22Rv1 (cell line): Measurements from ENCODE around the gene TNFSF4.
"Not testable (repeated sequence)": the region's sequence is repeated elsewhere in the genome, so short reads cannot be mapped to it uniquely, and the experiment has no call there.

Source experiments
- H3K27ac ChIP-seq: fragments of 450-650 bp; 2 replicates; pipeline ENCODE4 v1.5.1; 2017
- ZFX ChIP-seq: fragments of 450-650 bp; IDR thresholded peaks from 2 replicates; pipeline ENCODE4 v1.6.1; 2017; ENCODE audit warnings: antibody characterized with exemption, borderline replicate concordance
- TF ChIP-seq, protein P1 (sequence below): fragments of 450-650 bp; IDR thresholded peaks from 2 replicates; pipeline ENCODE4 v1.5.1; 2017; ENCODE audit warnings: mild to moderate bottlenecking

The TNFSF4 gene

DNA sequence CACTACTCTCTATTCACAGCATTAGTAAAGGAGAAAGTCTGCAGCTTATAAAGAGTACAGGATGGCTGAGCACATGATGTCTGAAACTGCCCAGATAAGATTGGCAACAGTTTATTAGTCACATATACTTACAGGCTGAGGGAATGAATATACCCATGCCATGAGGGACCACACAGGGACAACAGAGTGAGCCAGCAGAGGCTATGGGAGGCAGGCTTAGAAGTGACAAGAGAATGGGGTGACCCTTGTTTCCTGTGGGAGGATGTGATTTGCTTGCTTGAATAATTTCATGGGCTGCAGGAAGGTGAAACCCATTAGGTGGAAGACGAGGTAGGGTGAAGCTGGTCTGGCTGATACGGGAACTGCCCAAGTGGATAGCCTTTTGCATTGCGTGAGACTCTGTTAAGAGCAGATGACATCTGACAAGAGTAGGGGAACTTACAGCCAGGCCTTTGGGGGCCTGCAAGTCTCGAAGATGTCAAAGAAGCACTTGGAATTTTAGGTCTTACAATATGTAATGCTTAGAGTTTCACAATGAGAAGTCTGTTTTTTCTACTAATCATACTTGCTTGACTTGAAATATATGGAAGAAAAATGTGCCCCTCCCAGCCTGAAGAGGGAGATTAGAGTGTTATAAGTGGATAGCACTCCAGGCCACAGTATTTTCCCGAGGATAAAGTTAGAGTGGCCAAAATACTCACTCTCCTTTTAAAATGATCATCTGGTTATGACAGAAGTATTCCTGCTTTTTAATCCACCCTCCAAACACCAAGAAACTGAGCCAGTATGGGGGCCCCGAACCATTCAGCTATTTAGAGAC lies 34.6 kb upstream of the TNFSF4 start:
- TF ChIP-seq ZFX: no peak
- TF ChIP-seq, protein P1, sequence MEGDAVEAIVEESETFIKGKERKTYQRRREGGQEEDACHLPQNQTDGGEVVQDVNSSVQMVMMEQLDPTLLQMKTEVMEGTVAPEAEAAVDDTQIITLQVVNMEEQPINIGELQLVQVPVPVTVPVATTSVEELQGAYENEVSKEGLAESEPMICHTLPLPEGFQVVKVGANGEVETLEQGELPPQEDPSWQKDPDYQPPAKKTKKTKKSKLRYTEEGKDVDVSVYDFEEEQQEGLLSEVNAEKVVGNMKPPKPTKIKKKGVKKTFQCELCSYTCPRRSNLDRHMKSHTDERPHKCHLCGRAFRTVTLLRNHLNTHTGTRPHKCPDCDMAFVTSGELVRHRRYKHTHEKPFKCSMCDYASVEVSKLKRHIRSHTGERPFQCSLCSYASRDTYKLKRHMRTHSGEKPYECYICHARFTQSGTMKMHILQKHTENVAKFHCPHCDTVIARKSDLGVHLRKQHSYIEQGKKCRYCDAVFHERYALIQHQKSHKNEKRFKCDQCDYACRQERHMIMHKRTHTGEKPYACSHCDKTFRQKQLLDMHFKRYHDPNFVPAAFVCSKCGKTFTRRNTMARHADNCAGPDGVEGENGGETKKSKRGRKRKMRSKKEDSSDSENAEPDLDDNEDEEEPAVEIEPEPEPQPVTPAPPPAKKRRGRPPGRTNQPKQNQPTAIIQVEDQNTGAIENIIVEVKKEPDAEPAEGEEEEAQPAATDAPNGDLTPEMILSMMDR: no peak
- no peak overlapping the region for H3K27ac ChIP-seq

- no peak for TF ChIP-seq ZFX
- TF ChIP-seq, protein P1: no peak
- H3K27ac ChIP-seq: no peak overlapping the region
Measured at GRCh38 chr1:173240609-173241008, 33.5 kb upstream of the TNFSF4 start.

- H3K27ac ChIP-seq: no peak overlapping the region
- TF ChIP-seq, protein P1: no peak
- TF ChIP-seq ZFX: no peak
Measured at GRCh38 chr1:173239058-173239457, 31.9 kb upstream of the TNFSF4 start.

GRCh38 chr1:173234899-173235298 lies 27.8 kb upstream of the TNFSF4 start:
- TF ChIP-seq, protein P1: no peak
- TF ChIP-seq ZFX: no peak
- H3K27ac ChIP-seq: no peak overlapping the region

DNA sequence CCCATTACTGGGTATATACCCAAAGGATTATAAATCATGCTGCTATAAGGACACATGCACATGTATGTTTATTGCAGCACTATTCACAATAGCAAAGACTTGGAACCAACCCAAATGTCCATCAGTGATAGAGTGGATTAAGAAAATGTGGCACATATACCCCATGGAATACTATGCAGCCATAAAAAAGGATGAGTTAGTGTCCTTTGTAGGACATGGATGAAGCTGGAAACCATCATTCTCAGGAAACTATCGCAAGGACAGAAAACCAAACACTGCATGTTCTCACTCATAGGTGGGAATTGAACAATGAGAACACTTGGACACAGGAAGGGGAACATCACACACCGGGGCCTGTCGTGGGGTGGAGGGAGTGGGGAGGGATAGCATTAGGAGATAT lies 27.3 kb upstream of the TNFSF4 start:
- not testable (repeated sequence) for H3K27ac ChIP-seq

DNA sequence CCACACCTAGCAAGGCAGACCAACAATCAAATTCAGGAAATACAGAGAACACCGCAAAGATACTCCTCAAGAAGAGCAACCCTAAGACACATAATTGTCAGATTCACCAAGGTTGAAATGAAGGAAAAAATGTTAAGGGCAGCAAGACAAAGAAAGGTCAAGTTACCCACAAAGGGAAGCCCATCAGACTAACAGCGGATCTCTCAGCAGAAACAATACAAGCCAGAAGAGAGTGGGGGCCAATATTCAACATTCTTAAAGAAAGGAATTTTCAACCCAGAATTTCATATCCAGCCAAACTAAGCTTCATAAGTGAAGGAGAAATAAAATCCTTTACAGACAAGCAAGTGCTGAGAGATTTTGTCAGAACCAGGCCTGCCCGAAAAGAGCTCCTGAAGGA lies 21.9 kb upstream of the TNFSF4 start:
- not testable (repeated sequence) for H3K27ac ChIP-seq

DNA sequence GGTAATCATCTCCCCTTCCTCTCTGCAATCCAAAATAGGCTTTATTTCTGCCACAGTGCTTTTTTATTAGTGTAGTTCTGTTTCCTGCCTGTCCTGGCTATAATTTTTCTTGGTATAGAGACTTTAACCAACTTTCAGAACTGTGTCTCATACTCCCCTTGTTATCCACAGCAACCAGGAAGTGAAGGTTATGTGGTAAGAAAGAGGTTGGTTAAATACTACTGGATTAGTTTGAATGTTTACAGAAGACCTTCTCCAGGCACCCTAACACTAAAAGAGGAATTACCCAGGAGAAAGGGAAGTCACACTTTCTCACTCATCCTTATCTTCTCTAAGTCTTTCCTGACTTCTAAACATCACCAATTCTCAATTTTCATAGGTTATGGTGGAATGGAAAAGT lies 17.8 kb upstream of the TNFSF4 start:
- no peak overlapping the region for H3K27ac ChIP-seq
- TF ChIP-seq, protein P1: no peak
- no peak for TF ChIP-seq ZFX

DNA sequence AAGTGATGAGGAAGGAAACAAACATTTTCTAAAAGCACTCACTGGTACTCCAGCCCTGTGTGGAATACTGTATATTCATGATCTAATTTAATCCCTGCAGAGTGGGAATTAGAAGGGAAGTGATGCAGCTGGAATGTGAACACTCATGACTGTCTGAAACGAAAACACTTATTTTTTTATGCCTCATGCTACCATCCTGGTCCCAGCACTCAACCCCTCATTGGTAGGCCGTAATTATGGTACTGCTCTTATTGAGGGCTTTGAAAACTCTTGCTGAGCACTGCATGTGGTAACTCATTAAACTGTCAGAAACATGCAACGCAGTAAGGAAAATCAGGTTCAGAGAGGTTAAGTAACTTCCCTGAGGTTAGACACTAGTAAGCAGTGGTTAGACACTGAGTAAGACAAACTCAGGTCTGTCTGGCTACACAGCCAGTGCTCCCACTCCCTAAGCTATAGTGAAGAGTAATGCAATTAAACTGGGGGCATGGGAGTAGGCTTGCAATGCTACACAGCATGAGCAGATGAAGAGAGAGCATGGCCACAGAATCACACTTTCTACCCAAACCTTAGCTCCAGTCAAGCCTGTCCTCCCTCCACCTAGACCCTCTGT lies 17.3 kb upstream of the TNFSF4 start:
- no peak overlapping the region for H3K27ac ChIP-seq

More for the DNA sequence above, 17.3 kb upstream of the TNFSF4 start:
- TF ChIP-seq, protein P1: no peak
- TF ChIP-seq ZFX: no peak
